Measurements from ENCODE around the gene SERPINF2. TPM values are rescaled to one million over a fixed set of nuclear protein-coding genes. Genes with fewer than 3 reads are reported as not detected.

The SERPINF2 gene
- polyA plus RNA-seq, 1 donor from 2014 or later: not detected

GRCh38 chr17:1800712-1801111 lies 58.0 kb downstream of the SERPINF2 start:
- Histone ChIP-seq H2AFZ (ENCODE audit: low read depth, low read length) (no peak overlapping the region), H4K20me1 (ENCODE audit: insufficient read depth) (no peaks in the 10 kb centered on the region), H3K36me3 (ENCODE audit: insufficient read depth, low read length) (no peaks in the 10 kb centered on the region), H3K27ac (ENCODE audit: low read length) (no peak overlapping the region), H3K27me3 (ENCODE audit: insufficient read depth, low read depth, low read length) (no peaks in the 10 kb centered on the region), H3K9me2 (ENCODE audit: insufficient read depth, low read length) (no peaks in the 10 kb centered on the region), H3K79me2 (replicated peaks; ENCODE audit: insufficient read depth, low read length) (no peaks in the 10 kb centered on the region), H3F3A (ENCODE audit: insufficient read depth, low read length, poor library complexity, severe bottlenecking) (no peaks in the 10 kb centered on the region), H3K9me3 (ENCODE audit: low read length) (no peaks in the 10 kb centered on the region), H3K9ac (ENCODE audit: low read length) (no peak overlapping the region), H3K4me3 (ENCODE audit: low read length) (no peak overlapping the region), H3K4me2 (ENCODE audit: low read length) (no peak overlapping the region)
- TF ChIP-seq REST (IDR thresholded peaks at IDR 0.05; ENCODE audit: borderline replicate concordance) (no peak), EP300 (conservative IDR thresholded peaks at IDR 0.05; ENCODE audit: poor library complexity, severe bottlenecking) (no peak), MXI1 (conservative IDR thresholded peaks at IDR 0.05; ENCODE audit: poor library complexity, severe bottlenecking) (no peak), EZH2 (IDR thresholded peaks at IDR 0.05; ENCODE audit: borderline replicate concordance, insufficient read depth, low read length, poor library complexity, severe bottlenecking) (no peak), SMC3 (conservative IDR thresholded peaks at IDR 0.05; ENCODE audit: poor library complexity) (no peak), TAF1 (IDR thresholded peaks at IDR 0.05; ENCODE audit: low read depth) (no peak), POLR2AphosphoS5 (IDR thresholded peaks at IDR 0.05) (no peak), CTCF (IDR thresholded peaks at IDR 0.05; ENCODE audit: poor library complexity, severe bottlenecking) (no peak), RAD21 (conservative IDR thresholded peaks at IDR 0.05) (no peak)

- no peak for TF ChIP-seq CTCF (IDR thresholded peaks at IDR 0.05; ENCODE audit: poor library complexity, severe bottlenecking)
- no peak for TF ChIP-seq SMC3 (conservative IDR thresholded peaks at IDR 0.05; ENCODE audit: poor library complexity)
- TF ChIP-seq REST (IDR thresholded peaks at IDR 0.05; ENCODE audit: borderline replicate concordance): no peak
- TF ChIP-seq TAF1 (IDR thresholded peaks at IDR 0.05; ENCODE audit: low read depth): no peak
- TF ChIP-seq EP300 (conservative IDR thresholded peaks at IDR 0.05; ENCODE audit: poor library complexity, severe bottlenecking): no peak
- TF ChIP-seq EZH2 (IDR thresholded peaks at IDR 0.05; ENCODE audit: borderline replicate concordance, insufficient read depth, low read length, poor library complexity, severe bottlenecking): no peak
- TF ChIP-seq RAD21 (conservative IDR thresholded peaks at IDR 0.05): no peak
- no peak for TF ChIP-seq POLR2AphosphoS5 (IDR thresholded peaks at IDR 0.05)
- no peak for TF ChIP-seq MXI1 (conservative IDR thresholded peaks at IDR 0.05; ENCODE audit: poor library complexity, severe bottlenecking)
- no peak overlapping the region for H3K9ac ChIP-seq (ENCODE audit: low read length)
- no peaks in the 10 kb centered on the region for H3K36me3 ChIP-seq (ENCODE audit: insufficient read depth, low read length)
Measured at GRCh38 chr17:1802429-1802828, 59.8 kb downstream of the SERPINF2 start.

More at GRCh38 chr17:1802429-1802828, 59.8 kb downstream of the SERPINF2 start:
- H3K27ac ChIP-seq (ENCODE audit: low read length): no peak overlapping the region
- H3K9me3 ChIP-seq (ENCODE audit: low read length): no peaks in the 10 kb centered on the region
- no peak overlapping the region for H3K4me2 ChIP-seq (ENCODE audit: low read length)
- H3K9me2 ChIP-seq (ENCODE audit: insufficient read depth, low read length): no peaks in the 10 kb centered on the region
- H3K4me3 ChIP-seq (ENCODE audit: low read length): no peak overlapping the region
- no peaks in the 10 kb centered on the region for H3K27me3 ChIP-seq (ENCODE audit: insufficient read depth, low read depth, low read length)
- no peak overlapping the region for H2AFZ ChIP-seq (ENCODE audit: low read depth, low read length)
- H3K79me2 ChIP-seq (replicated peaks; ENCODE audit: insufficient read depth, low read length): no peaks in the 10 kb centered on the region
- H3F3A ChIP-seq (ENCODE audit: insufficient read depth, low read length, poor library complexity, severe bottlenecking): no peaks in the 10 kb centered on the region
- H4K20me1 ChIP-seq (ENCODE audit: insufficient read depth): no peaks in the 10 kb centered on the region

Measured in neural cell (in vitro differentiated cells).